ENCODE measurements around the gene OLIG2. TPM values are rescaled to one million over a fixed set of nuclear protein-coding genes. Genes with fewer than 3 reads are reported as not detected.

The OLIG2 gene
- total RNA-seq, 5 donors from 2014 or later (not counting 1 experiment from before 2014, with no cell fraction given), result not detected

- Histone ChIP-seq H3K9me3 (no peaks in the 10 kb centered on the region), H3K27ac (ENCODE audit: low read length) (no peak overlapping the region), H3K4me3 (ENCODE audit: control insufficient read depth in 1 of 2, extremely low read depth in 1 of 2, low read length in 1 of 2) (no peak overlapping the region), H3K36me3 (ENCODE audit: control insufficient read depth in 2 of 2, extremely low read depth in 1 of 2, insufficient read depth in 1 of 2, low read length in 1 of 2) (no peaks in the 10 kb centered on the region), H3K27me3 (replicated peaks in 1 of 2; ENCODE audit: control insufficient read depth in 2 of 2, extremely low read depth in 1 of 2, insufficient read depth in 2 of 2, low read length in 1 of 2) (peaks cover 24 to 61% of the 10 kb centered on the region in 2 experiments), H3K4me1 (ENCODE audit: control insufficient read depth in 1 of 2, extremely low read depth in 1 of 2, insufficient read depth in 2 of 2, low read length in 2 of 2) (peaks cover 0 to 33% of the 10 kb centered on the region in 2 experiments)
- peak overlapping the region; percentile 37 to 71 (median 63) for H3K4me3 Mint-ChIP-seq
- ATAC-seq (replicated peaks in 1 of 4) (no peak), DNase-seq (no peak)
- ChIA-PET POLR2A (no interaction called here), CTCF (no interaction called here)
- no peak overlapping the region for H3K27ac Mint-ChIP-seq
- WGBS (ENCODE audit: insufficient coverage), result 47% methylated on average over 6 of the region's 9 CpGs
- H3K9me3 Mint-ChIP-seq, result no peaks in the 10 kb centered on the region
- peaks cover 82 to 85% of the 10 kb centered on the region in 2 donors for H3K27me3 Mint-ChIP-seq
- H3K36me3 Mint-ChIP-seq, result no peaks in the 10 kb centered on the region
- peaks cover 30 to 34% (median 32%) of the 10 kb centered on the region in 3 donors for H3K4me1 Mint-ChIP-seq
These were observed 6.8 kb upstream of the OLIG2 start for GRCh38 chr21:33018707-33019465.

DNA sequence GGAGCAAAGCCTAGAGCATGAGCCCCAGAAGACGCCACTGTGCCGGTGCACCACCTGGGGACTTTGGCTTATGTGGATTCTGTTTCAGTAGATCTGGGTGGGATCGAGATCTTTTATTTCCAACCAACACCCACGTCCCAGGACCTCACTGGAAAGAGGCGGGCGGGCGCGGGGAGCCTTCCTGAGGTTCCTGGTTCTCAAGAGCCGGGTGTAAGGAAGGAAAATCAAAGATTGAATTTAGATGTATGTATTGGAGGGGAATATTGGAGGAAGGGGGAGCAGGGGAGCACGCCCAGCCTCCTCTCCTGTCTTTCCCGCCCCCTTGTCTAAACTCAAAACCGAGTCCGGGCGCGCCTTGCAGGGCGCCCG is 6.2 kb upstream of the OLIG2 start:
- Mint-ChIP-seq H3K4me3 (peak overlapping the region; percentile 37 to 71 (median 63)), H3K27ac (no peak overlapping the region), H3K4me1 (peaks cover 37 to 40% (median 38%) of the 10 kb centered on the region in 3 donors), H3K27me3 (peaks cover 82 to 85% of the 10 kb centered on the region in 2 donors), H3K36me3 (no peaks in the 10 kb centered on the region), H3K9me3 (no peaks in the 10 kb centered on the region)
- no peaks in the 10 kb centered on the region for H3K36me3 ChIP-seq (ENCODE audit: control insufficient read depth in 2 of 2, extremely low read depth in 1 of 2, insufficient read depth in 1 of 2, low read length in 1 of 2)
- DNase-seq (no peak), ATAC-seq (replicated peaks in 1 of 4) (no peak)
- H3K4me3 ChIP-seq (ENCODE audit: control insufficient read depth in 1 of 2, extremely low read depth in 1 of 2, low read length in 1 of 2), result peak overlapping the region in 1 of 2 donors; percentile 58
- CTCF ChIA-PET, result no interaction called here
- peaks cover 0 to 39% of the 10 kb centered on the region in 2 experiments for H3K4me1 ChIP-seq (ENCODE audit: control insufficient read depth in 1 of 2, extremely low read depth in 1 of 2, insufficient read depth in 2 of 2, low read length in 2 of 2)
- POLR2A ChIA-PET, result no interaction called here
- H3K27ac ChIP-seq (ENCODE audit: low read length), result no peak overlapping the region
- H3K9me3 ChIP-seq, result no peaks in the 10 kb centered on the region
- H3K27me3 ChIP-seq (replicated peaks in 1 of 2; ENCODE audit: control insufficient read depth in 2 of 2, extremely low read depth in 1 of 2, insufficient read depth in 2 of 2, low read length in 1 of 2), result peaks cover 25 to 67% of the 10 kb centered on the region in 2 experiments
- 3% methylated on average over 8 of the region's 17 CpGs for WGBS (ENCODE audit: insufficient coverage)

GRCh38 chr21:33019885-33020557 is 5.7 kb upstream of the OLIG2 start:
- POLR2A ChIA-PET, result no interaction called here
- Histone ChIP-seq H3K4me3 (ENCODE audit: control insufficient read depth in 1 of 2, extremely low read depth in 1 of 2, low read length in 1 of 2) (peak overlapping the region in 1 of 2 donors; percentile 58), H3K4me1 (ENCODE audit: control insufficient read depth in 1 of 2, extremely low read depth in 1 of 2, insufficient read depth in 2 of 2, low read length in 2 of 2) (peaks cover 0 to 44% of the 10 kb centered on the region in 2 experiments), H3K27ac (ENCODE audit: low read length) (no peak overlapping the region), H3K9me3 (no peaks in the 10 kb centered on the region), H3K36me3 (ENCODE audit: control insufficient read depth in 2 of 2, extremely low read depth in 1 of 2, insufficient read depth in 1 of 2, low read length in 1 of 2) (no peaks in the 10 kb centered on the region), H3K27me3 (replicated peaks in 1 of 2; ENCODE audit: control insufficient read depth in 2 of 2, extremely low read depth in 1 of 2, insufficient read depth in 2 of 2, low read length in 1 of 2) (peaks cover 25 to 70% of the 10 kb centered on the region in 2 experiments)
- H3K9me3 Mint-ChIP-seq, result no peaks in the 10 kb centered on the region
- peaks cover 78 to 86% of the 10 kb centered on the region in 2 donors for H3K27me3 Mint-ChIP-seq
- no peak overlapping the region for H3K27ac Mint-ChIP-seq
- CTCF ChIA-PET, result no interaction called here
- H3K36me3 Mint-ChIP-seq, result no peaks in the 10 kb centered on the region
- peaks cover 37 to 43% (median 43%) of the 10 kb centered on the region in 3 donors for H3K4me1 Mint-ChIP-seq
- DNase-seq (peak in 2 of 35 experiments; percentile 17 to 22), ATAC-seq (replicated peaks in 1 of 4) (peak; percentile 38 to 61 (median 54))
- WGBS (ENCODE audit: insufficient coverage), result 3% methylated on average over 41 of the region's 55 CpGs
- peak overlapping the region; percentile 56 to 71 (median 65) for H3K4me3 Mint-ChIP-seq

DNA sequence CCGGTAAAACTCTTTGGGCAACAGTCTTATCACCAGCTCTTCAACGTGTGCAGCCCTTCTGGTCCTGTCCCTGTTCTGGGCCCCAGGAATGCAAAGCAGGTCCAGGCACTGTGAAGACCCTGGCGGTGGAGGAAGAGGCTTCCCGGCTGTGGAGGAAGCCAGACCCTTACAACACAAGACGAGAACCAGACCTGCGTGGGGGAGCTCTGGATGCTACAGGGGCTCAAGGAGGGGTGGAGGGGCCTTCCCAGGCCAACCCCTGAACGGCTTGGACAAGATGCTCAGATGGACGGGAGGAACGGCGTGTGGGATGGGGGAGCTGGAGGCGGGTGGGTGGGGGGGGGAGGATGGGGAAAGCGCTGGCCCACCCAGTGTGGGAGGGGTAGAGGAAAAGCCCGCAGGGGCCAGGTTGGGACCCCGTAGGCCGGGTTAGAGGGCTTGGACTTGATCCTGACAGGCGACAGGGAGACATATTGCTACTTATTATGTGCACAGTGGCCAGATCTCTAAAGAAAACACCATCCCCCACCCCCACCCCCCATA is 5.1 kb upstream of the OLIG2 start:
- no peaks in the 10 kb centered on the region for H3K9me3 Mint-ChIP-seq
- peak overlapping the region in 1 of 2 donors; percentile 44 for H3K27ac Mint-ChIP-seq
- peaks cover 72 to 82% of the 10 kb centered on the region in 2 donors for H3K27me3 Mint-ChIP-seq
- H3K4me1 Mint-ChIP-seq, result peaks cover 37 to 45% (median 45%) of the 10 kb centered on the region in 3 donors
- Histone ChIP-seq H3K4me1 (ENCODE audit: control insufficient read depth in 1 of 2, extremely low read depth in 1 of 2, insufficient read depth in 2 of 2, low read length in 2 of 2) (peaks cover 0 to 50% of the 10 kb centered on the region in 2 experiments), H3K27ac (ENCODE audit: low read length) (no peak overlapping the region), H3K4me3 (ENCODE audit: control insufficient read depth in 1 of 2, extremely low read depth in 1 of 2, low read length in 1 of 2) (peak overlapping the region in 1 of 2 donors; percentile 58), H3K27me3 (replicated peaks in 1 of 2; ENCODE audit: control insufficient read depth in 2 of 2, extremely low read depth in 1 of 2, insufficient read depth in 2 of 2, low read length in 1 of 2) (peaks cover 25 to 73% of the 10 kb centered on the region in 2 experiments), H3K9me3 (no peaks in the 10 kb centered on the region), H3K36me3 (ENCODE audit: control insufficient read depth in 2 of 2, extremely low read depth in 1 of 2, insufficient read depth in 1 of 2, low read length in 1 of 2) (no peaks in the 10 kb centered on the region)
- H3K4me3 Mint-ChIP-seq, result peak overlapping the region; percentile 56 to 71 (median 65)
- ATAC-seq (replicated peaks in 1 of 4), result peak in 1 of 4 experiments; percentile 22
- H3K36me3 Mint-ChIP-seq, result no peaks in the 10 kb centered on the region
- ChIA-PET POLR2A (no interaction called here), CTCF (interaction anchor here in 1 of 2 donors (0.5 kb wide), 1 partner anchor 9 kb away, joined by 3 read pairs; no protein-coding TSS in a partner anchor)
- DNase-seq, result no peak
- 6% methylated on average over 2 of the region's 16 CpGs for WGBS (ENCODE audit: insufficient coverage)

GRCh38 chr21:33021150-33021549 is 4.6 kb upstream of the OLIG2 start:
- Mint-ChIP-seq H3K27me3 (peaks cover 72 to 82% of the 10 kb centered on the region in 2 donors), H3K4me1 (peaks cover 42 to 49% (median 49%) of the 10 kb centered on the region in 3 donors), H3K36me3 (no peaks in the 10 kb centered on the region), H3K9me3 (no peaks in the 10 kb centered on the region), H3K4me3 (peak overlapping the region in 1 of 3 donors; percentile 15), H3K27ac (no peak overlapping the region)
- no peak for ATAC-seq (replicated peaks in 1 of 4)
- Histone ChIP-seq H3K9me3 (no peaks in the 10 kb centered on the region), H3K36me3 (ENCODE audit: control insufficient read depth in 2 of 2, extremely low read depth in 1 of 2, insufficient read depth in 1 of 2, low read length in 1 of 2) (no peaks in the 10 kb centered on the region), H3K4me3 (ENCODE audit: control insufficient read depth in 1 of 2, extremely low read depth in 1 of 2, low read length in 1 of 2) (no peak overlapping the region), H3K27me3 (replicated peaks in 1 of 2; ENCODE audit: control insufficient read depth in 2 of 2, extremely low read depth in 1 of 2, insufficient read depth in 2 of 2, low read length in 1 of 2) (peaks cover 25 to 78% of the 10 kb centered on the region in 2 experiments), H3K4me1 (ENCODE audit: control insufficient read depth in 1 of 2, extremely low read depth in 1 of 2, insufficient read depth in 2 of 2, low read length in 2 of 2) (peaks cover 0 to 56% of the 10 kb centered on the region in 2 experiments), H3K27ac (ENCODE audit: low read length) (no peak overlapping the region)
- CTCF ChIA-PET, result interaction anchor here in 1 of 2 donors (0.5 kb wide), 1 partner anchor 9 kb away, joined by 3 read pairs; no protein-coding TSS in a partner anchor
- POLR2A ChIA-PET, result no interaction called here
- WGBS (ENCODE audit: insufficient coverage), result 20% methylated on average over 3 of the region's 11 CpGs
- DNase-seq, result no peak

- H3K9me3 Mint-ChIP-seq, result no peaks in the 10 kb centered on the region
- DNase-seq (no peak), ATAC-seq (replicated peaks in 1 of 4) (no peak)
- peaks cover 46 to 54% (median 54%) of the 10 kb centered on the region in 3 donors for H3K4me1 Mint-ChIP-seq
- H3K27me3 Mint-ChIP-seq, result peaks cover 71 to 82% of the 10 kb centered on the region in 2 donors
- ChIA-PET CTCF (no interaction called here), POLR2A (no interaction called here)
- Histone ChIP-seq H3K4me3 (ENCODE audit: control insufficient read depth in 1 of 2, extremely low read depth in 1 of 2, low read length in 1 of 2) (no peak overlapping the region), H3K27me3 (replicated peaks in 1 of 2; ENCODE audit: control insufficient read depth in 2 of 2, extremely low read depth in 1 of 2, insufficient read depth in 2 of 2, low read length in 1 of 2) (peaks cover 25 to 83% of the 10 kb centered on the region in 2 experiments), H3K9me3 (no peaks in the 10 kb centered on the region), H3K27ac (ENCODE audit: low read length) (no peak overlapping the region), H3K36me3 (ENCODE audit: control insufficient read depth in 2 of 2, extremely low read depth in 1 of 2, insufficient read depth in 1 of 2, low read length in 1 of 2) (no peaks in the 10 kb centered on the region), H3K4me1 (ENCODE audit: control insufficient read depth in 1 of 2, extremely low read depth in 1 of 2, insufficient read depth in 2 of 2, low read length in 2 of 2) (peaks cover 0 to 61% of the 10 kb centered on the region in 2 experiments)
- WGBS (ENCODE audit: insufficient coverage), result 33% methylated on average over 1 of the region's 4 CpGs
- no peak overlapping the region for H3K27ac Mint-ChIP-seq
- H3K4me3 Mint-ChIP-seq, result peak overlapping the region in 1 of 3 donors; percentile 67
- no peaks in the 10 kb centered on the region for H3K36me3 Mint-ChIP-seq
These were observed 4.1 kb upstream of the OLIG2 start for GRCh38 chr21:33021667-33022066.
